Stimulated activated CD4-positive, alpha-beta T cell treated with anti-CD3 and anti-CD28 coated beads, Interleukin-4, amount 100 ng/mL, for 4 hours (primary cell): ENCODE data around the gene TMEM234.
A peak's percentile ranks its signal among the peaks of the same experiment; 100 is the strongest.

Experiments
- DNase-seq, 2 experiments: peaks; one replicate each; pipeline ENCODE4 v3.0.0-alpha.2; 2020

The TMEM234 gene

DNA sequence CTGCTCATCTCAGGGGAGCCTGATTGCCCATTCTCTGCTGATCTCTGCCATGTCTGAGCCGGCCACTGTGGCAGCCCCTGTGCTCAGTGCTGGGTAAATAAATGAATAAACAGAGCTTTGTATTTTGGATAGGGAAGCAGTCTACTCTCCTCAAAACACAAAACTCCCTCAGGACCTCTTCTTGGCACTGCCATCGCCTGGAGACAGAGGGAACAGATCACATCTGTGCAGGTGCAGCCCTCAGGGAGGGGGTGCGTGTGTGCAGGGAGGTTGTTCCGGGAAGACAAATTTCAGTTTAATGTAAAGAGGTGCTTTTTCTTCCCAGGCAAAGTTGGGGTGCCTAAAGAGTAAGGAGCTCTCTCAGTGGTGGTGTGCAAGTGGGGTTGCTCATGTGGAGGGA, 17.2 kb upstream of the TMEM234 start:
- DNase-seq = no peak

DNA sequence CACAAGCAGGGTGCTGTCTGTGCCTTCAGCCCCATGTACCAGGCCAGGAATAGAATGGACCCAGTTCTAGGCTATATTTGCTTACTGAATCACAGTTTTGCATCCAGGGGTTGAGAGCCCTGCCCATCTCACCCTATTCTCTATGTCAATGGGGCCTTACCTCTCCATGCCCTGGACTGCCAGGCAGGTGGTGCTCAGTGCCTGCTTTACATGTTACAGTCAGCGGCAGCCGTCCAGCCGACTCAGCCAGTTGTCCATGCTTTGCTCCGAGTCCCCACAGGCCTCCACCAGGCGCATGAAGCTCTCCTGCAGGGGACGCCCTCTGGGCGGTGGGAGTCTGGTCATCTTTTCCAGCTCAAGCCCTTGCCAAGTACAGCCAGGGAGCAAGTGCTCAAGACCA, 12.6 kb upstream of the TMEM234 start:
- no peak for DNase-seq

DNA sequence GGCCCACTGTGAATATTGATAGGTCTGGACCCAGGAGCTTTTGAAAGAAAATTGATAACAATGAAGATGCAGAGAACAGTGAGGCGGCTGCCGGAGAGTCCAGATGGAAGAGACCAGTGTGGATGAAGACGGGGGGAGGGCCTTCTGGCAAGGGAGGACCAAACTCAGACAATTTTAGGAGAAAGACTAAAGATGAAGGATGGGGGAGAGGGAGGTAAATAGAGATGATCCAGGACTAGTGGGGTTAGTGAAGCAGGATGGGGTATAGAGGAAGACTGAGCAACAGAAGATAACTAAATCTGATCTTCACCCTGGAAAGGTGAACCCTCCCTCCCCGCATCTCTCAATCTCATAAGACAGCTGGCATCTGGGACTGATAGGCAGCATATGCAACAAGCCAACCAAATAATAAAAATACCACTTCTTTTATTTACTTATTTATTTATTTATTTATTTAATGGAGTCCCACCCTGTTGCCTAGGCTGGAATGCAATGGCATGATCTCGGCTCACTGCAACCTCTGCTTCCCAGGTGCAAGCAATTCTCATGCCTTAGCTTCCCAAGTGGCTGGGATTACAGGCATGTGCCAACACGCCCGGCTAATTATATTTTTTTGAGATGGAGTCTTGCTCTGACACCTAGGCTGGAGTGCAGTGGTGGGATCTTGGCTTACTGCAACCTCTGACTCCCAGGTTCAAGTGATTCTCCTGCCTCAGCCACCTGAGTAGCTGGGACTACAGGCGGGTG, 10.6 kb upstream of the TMEM234 start:
- no peak for DNase-seq

DNA sequence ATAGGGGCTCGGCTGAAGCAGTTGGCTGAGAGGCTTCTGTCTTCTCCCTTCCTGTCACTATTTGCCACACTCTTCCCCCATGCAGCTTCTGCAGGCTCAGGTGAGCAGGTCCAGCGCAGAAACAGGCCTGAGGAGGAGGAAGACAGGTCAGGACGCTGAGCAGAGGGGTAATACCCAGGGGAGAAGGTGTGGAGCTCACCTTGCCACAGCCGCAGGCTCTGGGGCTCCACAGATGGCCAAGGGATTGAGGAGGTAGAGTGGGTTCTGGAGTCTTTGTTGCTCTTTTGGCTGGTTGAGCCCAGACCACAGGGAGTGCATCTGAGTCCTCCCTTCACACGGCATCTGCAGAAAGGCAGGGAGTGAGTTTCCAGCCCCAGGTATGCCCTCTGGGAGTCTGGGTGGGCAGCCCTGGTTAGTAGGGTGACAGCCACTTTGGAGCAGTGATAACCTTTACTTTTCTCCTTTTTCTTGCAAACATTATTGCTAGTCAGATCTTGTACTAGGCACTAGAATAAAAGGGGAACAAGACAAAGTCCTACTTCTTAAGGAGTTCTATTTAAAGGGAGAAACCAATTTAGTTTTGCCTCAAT, 9.8 kb upstream of the TMEM234 start:
- no peak for DNase-seq

DNA sequence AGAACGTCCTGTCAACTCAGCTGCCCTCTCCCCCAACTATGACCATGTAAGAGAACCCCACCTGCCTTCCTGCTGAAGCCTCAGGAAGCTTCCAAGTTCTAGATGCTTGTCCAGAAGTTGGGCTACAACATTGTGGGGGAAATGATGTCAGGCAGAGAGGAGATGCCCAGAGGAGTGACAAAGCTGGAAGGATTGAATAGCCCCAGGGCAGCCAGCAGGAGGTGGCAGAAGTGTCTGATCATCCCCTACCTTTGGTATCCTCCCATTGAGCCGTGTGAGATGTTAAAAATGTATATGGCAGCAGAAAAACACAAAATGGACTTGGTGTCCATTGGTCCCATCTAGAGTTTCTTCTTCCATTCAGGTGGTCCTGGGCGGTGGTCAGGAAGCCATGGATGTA, 6.6 kb upstream of the TMEM234 start:
- no peak for DNase-seq

DNA sequence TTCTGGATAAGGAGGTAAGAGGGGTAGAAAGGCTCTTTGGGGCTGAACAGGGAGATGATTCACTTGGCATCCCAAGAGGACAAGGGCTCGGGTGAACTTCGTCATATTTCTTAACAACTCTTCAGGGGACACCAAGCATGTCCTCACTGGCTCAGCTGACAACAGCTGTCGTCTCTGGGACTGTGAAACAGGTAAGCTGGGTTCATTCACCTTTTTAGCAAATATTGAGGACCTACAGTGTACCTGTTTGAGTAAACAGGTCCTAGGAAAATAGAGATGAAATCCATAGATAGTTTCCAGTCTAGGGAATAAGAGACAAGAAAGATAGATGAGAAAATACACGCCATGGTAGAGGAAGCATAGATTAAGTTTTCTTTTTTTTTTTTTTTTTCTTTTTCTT, 2.1 kb upstream of the TMEM234 start:
- no peak for DNase-seq

DNA sequence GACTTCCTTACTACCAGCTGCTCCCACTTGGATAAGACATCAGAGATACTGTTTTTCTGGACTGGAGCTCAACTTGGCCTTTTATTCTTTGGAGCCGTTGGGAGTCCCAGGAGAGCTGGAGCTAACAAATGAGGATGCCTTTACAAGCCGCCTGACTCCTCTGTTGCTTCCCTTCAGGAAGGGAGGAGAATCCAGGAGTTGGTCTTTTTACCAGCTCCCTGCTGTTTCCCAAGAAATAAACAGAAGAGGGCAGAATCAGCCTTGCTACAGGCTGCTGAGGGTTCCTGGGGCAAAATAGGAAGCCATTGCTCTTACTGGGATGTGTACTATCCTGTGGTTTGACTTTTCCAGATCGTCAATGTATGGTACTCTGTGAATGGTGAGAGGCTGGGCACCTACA, 1.5 kb upstream of the TMEM234 start:
- no peak for DNase-seq

DNA sequence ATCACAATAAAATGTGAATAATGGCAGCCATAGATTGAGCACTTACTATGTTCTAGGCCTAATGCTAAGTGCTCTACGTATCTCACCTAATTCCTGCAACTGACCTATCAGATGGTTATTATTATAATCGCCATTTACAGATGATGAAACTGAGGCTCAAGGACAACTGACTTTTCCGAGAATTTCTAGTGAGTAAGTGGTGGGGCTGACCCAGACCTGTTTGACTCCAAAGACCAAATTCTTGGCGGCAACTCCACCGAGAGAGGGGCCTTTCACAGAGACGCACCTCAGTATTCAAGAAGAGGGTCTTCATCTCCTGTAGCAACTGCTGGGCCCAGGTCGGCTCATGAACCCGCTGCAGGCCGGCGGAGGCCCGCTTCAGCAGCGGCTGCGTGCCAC, 573 bp downstream of the TMEM234 start:
- DNase-seq = no peak

DNA sequence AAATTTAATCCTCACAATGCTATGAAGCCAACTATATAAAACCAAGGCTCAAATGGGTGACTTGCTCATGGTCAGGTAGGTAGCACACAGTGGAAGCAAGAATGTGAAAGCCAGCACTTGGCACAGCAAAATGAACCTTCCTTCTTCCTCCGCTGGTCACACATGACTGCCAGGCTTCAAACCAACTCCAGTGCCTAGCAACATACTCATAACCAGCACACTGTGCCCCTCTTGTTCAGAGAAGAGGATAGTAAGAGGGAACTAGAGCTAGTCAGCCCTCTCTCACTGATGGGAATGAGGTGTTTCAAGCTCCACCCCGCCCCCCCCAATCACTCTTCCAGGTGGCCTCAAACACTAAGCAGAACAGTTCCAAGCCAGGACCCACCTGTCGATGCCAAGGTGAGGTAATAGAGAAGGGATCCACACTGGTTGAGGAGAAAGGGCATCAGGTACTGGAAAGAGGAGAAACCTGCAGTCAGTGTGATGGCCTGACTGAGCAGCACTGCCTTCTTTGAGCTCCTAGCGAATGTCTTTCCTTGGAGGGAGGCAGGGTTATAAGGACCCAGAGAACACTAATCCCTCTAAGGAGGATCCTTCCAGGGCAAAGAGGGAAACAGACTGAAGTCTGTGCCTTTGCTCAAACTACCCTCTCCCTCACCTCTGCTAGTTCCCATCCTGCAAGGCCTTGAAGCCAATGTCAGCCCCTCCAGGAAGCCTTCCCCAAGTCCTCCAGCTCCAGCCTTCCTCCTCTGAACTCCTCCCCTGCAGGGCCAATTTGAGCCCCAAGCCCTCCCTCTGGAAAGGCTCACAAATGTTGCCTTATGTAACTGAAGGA, 1.2 kb downstream of the TMEM234 start:
- no peak for DNase-seq

DNA sequence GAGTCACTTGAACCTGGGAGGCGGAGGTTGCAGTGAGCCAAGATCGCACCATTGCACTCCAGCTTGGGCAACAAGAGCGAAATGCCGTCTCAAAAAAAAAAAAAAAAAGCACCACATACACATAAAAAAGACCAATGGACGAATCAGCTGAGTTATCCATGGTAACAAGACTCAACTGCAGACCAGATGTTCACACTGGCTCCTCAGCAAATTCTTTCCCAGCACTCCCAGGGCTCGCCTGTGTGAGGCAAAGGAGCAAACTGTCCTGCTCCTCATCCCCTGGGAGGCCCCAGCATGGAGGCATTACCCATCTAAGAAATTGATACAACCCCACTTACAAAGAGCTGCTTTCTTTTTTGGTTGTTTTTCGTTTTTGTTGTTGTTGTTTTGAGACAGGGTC, 3.1 kb downstream of the TMEM234 start:
- DNase-seq = no peak

DNA sequence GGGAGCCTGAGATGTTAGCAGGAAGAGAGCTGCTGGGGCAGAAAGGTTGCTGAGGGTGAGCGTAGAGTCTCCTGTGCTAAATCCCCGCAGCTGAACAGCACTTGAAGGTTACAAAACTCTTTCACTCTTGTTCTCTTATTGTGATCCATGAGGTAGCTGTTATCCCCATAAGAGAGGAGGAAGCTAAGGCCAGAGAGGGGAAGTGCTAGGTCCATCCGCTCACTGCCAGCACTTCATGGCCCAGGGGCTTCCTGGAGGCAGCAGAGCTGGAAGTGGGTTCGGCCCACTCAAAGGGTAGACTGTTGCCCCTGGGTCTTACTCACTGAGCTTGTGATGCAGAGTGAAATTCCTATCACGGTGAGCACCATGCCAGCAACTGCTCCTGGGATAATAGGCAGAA, 5.6 kb downstream of the TMEM234 start:
- no peak for DNase-seq

DNA sequence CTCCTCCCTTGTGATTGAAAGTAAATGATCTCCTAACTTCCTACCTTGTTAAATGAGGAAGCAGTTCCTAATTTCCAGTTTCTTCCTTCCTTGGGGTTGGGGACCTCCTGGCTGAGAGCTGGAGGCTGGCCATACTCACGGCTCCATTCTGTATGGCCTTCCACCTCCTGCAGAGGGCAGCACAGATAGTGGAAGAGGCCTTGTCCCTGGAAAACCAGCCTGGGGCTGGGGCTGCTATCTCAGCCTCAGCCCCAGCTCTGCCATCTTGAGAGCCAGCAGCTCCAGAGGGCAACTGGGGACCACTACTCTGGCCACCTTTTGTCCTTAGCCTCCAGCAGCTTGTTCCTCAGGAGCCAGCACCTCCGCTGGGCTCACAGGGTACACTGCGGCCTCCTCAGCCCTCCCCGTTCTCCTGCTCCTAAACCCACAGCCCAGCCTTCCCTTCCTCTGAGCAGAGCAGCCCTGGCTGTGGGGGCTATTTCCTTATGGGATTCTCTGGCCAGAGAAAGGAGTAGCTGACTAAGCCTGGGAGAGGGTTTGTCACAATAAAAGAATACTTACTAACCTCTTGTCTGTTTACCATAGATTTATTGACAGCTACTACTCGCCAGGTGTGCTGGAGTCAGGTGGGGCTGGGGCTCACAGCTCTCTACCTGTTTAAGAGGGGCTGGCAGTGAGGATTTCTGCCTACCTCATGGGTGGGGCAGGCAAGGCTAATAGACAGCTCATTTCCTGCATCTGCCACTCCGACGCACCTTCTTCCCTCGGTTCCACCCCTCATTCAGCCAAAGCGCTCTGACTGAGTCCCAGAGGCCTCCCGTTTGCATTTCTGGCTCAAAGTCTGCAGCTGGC, 6.3 kb downstream of the TMEM234 start:
- peak; percentile 54 for DNase-seq

DNA sequence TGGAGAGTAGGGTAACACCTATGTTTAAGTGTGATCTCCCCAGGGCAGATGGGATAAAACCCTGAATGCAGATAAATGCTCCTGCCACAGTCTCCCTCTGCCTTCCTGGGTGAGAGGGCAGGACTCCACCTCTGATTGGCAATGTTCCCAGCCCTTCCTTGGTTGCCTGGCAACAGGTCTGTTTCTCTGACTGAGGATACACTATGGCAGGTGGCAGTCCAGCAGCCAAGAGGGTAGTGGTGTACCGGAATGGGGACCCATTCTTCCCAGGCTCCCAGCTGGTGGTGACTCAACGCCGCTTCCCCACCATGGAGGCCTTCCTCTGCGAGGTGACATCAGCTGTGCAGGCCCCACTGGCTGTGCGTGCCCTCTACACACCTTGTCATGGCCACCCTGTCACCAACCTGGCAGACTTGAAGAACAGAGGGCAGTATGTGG, 13.2 kb downstream of the TMEM234 start, which contains the start of gene DCDC2B:
DCDC2B (plus strand) TSS at position 199 of the 438 bp plus-strand sequence; CDS start at position 204, 5 bp downstream.
- DNase-seq = no peak

DNA sequence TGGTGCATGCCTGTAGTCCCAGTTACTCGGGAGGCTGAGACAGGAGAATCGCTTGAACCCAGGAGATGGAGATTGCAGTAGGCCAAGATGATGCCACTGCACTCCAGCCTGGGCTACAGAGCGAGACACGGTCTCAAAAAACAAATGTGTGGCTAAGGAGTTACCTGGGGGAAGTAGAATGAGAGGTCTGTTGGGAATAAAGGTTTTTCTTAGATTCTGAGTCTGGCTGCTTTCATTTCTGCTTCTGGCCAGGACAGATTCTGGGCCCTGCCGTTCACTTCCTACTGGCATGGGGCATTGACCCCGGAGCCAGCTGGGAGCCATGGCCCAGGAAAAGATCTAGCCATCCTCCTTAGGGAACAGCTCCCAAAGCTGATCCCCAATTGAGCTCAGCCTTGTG, 13.7 kb downstream of the TMEM234 start:
- DNase-seq = no peak

DNA sequence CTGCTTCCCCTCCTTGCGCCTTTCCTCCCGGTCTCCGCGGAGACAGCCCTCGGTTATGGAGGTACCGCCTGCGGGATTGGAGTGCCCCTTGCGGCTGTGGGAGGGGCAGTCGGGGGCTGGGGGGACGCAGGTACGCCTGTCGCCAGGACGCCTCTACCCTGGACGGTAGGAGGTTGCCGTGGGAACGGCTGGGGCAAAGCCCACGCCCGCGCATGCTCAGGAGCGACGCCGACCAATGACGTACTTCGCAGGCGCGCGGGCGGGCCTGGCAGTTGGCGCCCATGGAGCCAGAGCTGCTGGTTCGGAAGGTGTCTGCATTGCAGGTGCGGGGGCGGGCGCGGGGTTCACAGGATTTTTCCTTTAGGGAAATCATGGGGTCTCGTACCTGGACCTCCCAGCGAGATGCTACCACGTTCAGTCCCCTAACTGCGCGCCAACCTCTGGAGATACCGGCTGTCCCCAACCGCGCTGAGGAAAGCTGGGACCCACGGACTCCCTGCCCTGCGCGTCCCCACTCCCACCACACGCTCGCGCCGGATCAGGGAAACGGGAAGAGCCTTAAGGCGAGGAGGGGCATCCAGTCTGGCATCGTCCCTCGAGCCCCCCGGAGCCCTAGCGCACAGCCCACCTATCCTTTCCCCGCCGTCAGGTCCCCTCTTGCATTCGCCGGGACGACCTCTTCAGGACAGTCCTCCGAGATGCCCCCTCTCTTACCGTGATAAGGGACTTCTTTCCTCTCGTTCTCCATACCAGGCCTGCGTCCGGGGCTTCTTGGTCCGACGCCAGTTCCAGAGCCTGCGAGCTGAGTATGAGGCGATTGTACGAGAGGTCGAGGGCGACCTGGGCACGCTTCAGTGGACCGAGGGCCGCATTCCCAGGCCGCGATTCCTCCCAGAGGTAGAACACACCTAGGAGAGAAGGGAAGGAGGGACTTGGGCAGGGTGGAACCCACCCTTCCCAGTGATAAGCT, 16.5 kb downstream of the TMEM234 start, which contains the start of gene IQCC:
IQCC (plus strand) TSS at position 271 of the 970 bp plus-strand sequence; CDS start at position 282, 11 bp downstream.
- peak; percentile 82 to 85 for DNase-seq

DNA sequence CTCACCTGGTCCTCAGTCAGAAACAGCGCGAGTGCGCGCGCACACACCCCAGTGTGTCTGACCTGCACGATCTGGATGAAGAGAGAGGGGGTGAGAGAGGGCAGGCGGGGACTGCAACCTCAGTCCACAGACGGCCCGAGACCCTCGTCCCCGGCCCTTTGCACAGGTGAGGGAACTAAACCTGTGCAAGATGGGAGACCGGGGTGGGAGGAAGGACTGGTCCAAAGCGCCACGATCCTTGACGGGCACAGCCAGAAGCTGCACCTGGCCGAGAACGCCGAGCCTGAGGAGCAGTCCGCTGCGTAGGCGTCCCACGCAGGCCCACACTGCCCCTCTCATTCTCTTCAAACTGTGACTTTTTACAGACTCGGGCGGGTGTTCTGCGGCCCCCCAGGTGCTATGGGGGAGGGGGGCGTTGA, 17.2 kb downstream of the TMEM234 start:
- no peak for DNase-seq

DNA sequence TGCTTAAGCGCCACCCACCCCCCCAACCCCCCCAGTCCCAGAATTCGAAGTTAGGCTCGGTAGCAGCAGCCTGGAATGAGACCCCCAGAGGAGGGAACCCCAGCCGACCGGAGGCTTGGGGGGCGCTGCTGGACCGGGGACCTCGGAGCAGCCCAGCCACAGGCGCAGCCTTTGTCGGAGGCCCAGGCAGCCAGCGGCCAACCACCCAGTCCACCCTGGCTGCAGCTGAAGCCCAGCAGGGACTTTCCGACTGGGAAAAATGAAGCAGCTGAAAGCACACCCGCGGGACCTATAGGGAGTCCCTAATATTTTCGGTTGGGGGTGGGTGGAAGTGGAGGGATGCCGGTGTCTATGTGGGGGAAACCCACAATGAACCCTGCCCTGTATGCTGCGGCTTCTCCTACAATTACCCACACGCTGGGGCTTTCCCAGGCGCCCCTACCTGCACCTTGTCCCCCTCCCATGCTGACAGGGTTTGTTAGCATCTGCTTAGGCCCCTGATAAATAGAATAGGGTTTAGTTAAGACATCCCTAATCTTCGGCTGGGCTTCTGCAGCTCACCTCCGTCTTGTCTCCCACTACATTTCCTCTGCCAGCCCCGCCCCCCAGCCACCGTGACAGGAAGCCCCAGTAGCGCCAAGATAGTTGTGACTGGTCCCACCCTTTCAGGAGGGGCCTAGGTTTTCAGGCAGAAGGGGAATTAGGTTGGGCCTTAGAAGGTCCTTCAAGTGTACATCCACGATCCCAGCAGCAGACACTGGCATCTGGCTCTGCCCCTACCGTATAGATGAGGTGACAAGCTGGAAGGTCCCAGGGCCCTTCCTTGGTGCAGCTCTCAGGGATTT, 20.9 kb downstream of the TMEM234 start:
- DNase-seq = peak; percentile 72 to 73

DNA sequence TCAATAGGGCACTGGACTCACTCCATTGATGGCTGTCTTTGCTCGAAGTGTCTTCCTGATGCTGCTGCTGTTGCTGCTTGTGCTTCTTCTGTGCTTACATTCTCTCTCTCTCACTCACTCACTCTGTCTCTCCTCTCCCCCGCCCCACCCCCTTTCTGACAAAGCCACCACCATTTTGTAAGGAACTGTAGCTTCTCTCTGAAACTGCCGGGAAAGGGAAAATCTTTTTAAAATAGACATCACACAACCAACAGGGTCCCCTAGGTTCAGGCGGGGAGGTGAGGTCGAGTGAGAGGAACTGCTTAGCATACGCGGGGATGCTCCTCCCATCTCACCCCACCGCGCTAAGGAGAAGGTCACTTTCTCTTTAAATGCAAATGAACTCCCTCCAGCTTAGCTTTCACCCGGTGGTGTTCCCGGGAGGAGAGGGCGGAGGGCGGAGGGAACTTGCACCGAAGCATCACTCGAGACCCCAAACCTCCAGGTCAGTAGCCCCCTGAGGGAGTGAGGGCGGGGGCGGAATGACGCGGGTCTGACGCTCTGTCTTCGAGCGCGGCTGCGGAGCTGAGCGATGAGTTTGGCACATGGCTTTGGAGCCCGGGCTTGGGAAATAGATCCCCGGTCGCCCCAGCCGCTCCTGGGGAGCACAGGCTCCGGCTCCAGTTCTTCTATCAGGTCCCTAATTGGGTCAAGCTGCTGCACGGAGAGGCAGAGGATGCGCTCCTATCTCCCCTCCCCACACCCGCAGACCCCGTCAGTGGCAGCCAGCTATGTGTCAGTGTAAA, 21.7 kb downstream of the TMEM234 start, which contains the start of gene CCDC28B:
CCDC28B (plus strand) TSS at position 370 of the 785 bp plus-strand sequence. CDS start 1,341 bp downstream, outside the sequence.
- peak; percentile 44 to 46 for DNase-seq

DNA sequence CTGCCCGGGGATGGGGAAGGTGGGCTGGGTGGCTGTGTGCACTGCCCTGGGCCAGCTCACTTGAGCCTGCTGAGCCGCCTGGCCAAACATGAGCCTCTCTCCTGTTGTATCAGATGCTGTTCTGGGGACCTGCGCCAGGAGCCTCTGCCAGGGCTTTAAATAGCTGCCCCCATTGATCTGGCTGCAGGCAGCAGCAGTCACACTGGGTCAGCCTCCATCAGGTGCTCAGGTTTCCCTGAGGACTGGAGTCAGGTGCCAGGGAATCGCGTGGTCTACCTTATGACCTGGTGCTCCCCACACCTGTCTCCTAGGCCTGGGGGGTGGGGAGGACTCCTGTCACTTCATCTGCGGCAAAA, 22.5 kb downstream of the TMEM234 start:
- no peak for DNase-seq
